Amniotic epithelial cell (primary cell): ENCODE results near the gene MCU.
"Not testable (repeated sequence)": the region's sequence is repeated elsewhere in the genome, so short reads cannot be mapped to it uniquely, and the experiment has no call there.

ENCODE experiments used
- DNase-seq: peaks from one replicate; pipeline ENCODE4 v3.0.0-alpha.2; 2010; ENCODE audit warnings: low read depth

The MCU gene, protein sequence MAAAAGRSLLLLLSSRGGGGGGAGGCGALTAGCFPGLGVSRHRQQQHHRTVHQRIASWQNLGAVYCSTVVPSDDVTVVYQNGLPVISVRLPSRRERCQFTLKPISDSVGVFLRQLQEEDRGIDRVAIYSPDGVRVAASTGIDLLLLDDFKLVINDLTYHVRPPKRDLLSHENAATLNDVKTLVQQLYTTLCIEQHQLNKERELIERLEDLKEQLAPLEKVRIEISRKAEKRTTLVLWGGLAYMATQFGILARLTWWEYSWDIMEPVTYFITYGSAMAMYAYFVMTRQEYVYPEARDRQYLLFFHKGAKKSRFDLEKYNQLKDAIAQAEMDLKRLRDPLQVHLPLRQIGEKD

DNA sequence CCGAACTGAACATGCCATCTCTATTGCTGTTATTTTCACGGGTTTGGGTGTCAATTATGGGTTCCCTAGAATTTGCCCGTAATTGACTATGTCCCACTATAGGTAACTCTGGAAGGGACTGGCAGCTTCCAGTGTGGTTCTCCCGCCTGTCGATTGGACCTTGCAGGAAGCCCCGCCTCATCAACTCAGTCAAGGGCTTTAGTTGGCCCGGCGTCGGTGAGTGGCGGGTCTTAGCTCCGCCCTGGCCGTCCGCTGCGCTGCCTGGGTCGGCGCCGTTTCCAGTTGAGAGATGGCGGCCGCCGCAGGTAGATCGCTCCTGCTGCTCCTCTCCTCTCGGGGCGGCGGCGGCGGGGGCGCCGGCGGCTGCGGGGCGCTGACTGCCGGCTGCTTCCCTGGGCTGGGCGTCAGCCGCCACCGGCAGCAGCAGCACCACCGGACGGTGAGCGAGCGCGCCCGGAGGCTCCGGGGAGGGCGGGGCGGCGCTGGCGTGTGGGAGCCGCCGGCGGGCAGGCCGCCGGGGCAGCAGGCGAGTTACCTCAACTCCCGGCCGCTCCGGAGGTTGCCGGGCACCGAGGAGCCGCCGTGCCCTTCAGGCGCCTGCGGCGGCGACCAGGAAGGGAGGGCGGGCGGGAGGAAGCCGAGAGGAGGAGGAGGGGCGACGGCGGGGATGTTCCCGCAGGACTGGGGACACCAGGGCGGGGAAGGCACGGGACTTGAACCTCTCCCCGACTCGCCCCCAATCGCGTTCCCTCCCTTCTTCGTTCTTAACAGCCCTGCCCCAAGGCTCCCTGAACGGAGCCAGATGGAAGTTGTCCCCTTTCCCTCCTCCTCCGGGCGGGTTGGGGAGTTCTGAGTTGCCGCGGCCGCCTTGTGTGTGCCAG lies at the start of gene MCU:
TSS of gene MCU (plus strand) at position 281 of the 881 bp plus-strand sequence. CDS start at position 290, 9 bp downstream.
- peak; percentile 89 for DNase-seq

DNA sequence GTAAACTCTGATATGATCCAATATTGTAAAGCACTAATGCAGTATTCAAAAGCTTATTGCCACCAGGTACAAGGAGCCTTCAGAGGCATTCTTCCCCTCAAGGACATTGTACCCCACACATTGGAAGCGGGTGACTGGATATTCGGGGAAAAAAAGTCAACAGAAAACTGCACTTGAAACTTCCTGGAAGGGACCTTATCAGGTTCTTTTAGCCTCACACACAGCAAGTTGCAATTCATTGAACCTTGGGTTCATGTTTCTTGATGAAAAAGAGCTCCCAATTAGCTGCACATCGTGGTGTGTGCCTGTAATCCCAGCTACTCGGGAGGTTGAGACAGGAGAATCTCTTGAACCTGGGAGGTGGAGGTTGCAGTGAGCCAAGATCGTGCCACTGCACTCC lies 49.6 kb upstream of the MCU start:
- DNase-seq: no peak

DNA sequence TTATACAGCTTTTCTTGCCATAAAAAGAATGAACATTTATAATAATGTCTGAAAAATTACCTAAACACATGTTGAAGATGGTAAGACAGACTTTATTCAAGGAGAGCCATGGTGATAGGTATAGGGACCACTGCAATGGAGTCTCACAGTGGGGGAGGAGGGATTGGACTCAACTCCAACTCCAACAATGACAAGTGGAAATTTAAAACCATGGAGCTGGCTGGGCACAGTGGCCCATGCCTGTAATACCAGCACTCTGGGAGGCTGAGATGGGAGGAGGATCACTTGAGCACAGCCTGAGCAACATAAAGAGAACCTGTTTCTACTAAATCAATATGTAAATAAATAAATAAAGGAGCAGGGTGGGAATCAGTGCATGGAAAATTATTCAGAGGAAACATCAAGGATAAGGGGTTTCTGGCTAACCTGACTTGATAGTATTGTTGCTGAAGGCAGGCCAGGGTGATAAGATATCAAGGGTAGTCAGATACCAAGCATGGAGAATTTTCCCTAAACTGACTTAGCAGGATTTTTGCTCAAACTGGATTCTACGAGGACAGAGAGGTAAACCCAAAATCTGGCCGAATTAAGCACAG lies 46.6 kb upstream of the MCU start:
- no peak for DNase-seq

DNA sequence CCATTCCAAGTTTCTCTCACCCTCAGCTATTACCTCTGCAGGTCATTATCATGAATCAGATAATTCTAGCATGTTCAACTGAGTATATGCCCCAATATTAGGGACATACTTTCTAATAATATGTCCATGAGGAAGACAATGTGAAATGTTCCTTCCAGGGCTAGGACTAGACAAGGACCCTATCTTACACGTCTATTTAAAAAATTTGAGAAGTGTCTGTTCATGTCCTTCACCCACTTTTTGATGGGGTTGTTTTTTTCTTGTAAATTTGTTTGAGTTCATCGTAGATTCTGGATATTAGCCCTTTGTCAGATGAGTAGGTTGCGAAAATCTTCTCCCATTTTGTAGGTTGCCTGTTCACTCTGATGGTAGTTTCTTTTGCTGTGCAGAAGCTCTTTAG lies 45.0 kb upstream of the MCU start:
- not testable (repeated sequence) for DNase-seq

DNA sequence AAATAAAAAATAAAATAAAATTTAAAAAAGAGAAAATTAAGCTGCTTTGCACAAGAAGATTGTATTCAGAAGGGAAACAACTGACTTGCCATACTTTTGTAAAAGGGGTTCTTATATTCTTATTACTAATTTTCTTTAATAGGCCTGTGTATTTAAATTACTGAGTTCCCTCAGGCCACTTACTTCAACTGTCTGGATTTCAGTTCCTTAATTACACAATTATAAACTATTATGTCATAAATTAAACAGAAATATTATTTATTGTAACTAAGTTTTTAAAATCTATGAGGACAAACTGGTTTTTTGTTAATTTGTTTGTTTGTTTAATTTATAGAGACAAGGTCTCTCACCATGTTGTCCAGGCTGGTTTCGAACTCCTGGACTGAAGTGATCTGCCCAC lies 43.6 kb upstream of the MCU start:
- no peak for DNase-seq

DNA sequence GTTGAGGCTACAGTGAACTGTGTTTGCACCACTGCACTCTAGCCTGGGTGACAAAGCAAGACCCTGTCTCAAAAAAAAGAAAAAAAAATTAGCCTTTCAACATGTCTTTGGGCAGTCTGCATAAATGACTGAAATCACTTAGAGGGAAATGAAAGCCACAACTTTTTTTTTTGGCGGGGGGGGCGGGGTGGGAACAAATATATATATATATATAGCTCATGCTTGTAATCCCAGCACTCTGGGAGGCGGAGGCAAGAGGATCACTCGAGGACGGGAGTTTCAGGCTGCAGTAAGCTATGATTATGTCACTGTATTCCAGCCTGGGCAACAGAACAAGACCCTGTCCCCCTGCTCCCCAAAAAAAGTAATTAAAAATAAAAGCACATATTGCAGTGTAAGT lies 42.7 kb upstream of the MCU start:
- DNase-seq: no peak

DNA sequence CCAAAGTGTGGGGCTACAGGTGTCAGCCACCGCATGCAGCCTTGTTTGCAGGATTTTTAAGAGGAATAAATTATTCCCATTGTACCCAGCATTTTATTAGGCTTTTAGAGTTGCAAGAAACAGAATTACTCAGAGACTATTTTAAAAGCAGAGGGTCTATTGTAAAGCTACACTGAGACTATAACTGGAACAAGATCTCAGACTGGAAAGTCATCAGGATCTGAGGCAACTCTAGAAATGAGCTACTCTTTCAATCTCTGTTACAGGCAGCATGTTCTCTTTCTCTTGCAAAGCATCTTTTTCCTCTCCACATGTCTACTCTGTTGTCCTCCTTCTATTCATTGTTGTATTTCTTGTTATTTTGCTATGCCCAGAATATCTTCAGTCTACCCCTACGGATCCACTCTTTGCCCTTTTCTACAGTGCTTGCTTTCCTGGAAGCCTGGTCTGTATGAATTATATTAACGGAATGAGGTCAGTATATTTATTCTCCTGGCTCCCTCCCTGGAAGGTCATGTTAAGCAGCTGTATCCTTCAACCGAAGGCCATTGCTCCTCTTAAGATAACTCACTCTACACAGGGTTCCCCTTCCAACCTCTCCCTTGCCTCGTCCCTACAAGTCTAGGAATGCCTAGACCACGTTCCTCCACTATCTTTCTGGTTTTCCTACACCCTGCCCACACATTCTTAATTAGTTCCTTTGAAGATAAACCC lies 38.4 kb upstream of the MCU start:
- DNase-seq: peak; percentile 25

DNA sequence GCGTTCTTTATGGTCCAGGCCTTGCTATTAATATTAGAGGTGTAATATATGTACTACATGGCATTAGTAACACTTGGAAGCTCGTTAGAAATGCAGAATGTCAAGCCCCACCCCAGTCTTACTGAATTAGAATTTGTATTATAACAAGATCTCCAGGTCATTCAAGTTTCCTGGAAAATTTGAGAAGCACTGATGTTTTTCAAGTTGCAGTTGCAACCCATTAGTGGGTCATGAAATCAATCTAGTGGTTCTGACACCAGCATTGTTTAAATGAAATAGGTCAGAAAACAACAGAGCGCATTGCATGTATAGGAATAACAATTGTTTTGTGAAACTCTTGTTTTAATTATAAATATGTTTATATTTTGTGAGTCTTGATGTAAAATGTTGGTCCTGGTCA lies 37.2 kb upstream of the MCU start:
- DNase-seq: no peak

DNA sequence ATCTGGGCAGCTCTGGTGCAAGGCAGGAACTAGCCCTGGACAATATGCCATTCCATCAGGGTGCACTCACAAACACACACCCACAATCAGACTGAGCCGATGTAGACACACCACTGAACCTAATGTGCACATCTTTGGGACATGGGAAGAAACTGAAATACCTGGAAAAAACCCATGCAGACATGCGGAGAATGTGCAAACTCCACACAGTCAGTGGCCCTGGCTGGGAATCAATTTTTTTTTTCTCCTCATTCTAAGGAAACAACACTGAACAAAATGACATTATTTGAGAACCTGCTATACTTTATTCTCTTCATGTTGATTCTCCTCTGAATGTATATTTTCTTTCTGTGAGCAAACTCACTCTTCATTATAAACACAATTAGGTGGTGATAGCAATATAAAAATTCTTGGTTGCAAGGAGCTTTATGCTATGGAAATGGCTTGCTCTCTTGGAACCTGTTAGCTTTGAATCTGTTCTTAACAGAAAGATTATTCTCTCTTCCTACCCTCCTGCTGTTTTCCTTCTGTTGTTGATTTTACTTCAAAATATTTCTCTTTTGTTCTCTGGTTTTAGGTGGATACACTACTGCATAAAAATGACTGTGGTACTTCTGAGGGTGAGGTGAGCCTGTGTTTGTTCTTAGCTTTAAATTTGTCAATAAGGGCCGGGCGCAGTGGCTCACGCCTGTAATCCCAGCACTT lies 33.1 kb upstream of the MCU start:
- no peak for DNase-seq

DNA sequence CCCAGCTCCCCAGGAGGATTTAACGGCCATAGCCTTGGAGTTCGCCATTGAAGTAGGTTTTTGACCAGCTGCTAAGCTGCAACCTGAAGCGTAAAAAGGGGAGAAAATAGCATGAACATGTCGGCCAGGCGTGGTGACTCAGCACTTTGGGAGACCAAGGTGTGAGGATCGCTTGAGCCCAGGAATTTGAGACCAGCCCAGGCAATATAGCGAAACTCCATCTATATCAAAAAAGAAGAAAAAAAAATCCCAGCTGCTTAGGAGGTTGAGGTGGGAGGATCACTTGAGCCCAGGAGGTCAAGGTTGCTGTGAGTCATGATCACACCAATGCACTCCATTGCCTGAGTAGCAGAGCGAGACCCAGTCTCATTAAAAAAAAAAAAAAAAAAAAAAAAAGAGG lies 32.2 kb upstream of the MCU start:
- DNase-seq: peak; percentile 32

DNA sequence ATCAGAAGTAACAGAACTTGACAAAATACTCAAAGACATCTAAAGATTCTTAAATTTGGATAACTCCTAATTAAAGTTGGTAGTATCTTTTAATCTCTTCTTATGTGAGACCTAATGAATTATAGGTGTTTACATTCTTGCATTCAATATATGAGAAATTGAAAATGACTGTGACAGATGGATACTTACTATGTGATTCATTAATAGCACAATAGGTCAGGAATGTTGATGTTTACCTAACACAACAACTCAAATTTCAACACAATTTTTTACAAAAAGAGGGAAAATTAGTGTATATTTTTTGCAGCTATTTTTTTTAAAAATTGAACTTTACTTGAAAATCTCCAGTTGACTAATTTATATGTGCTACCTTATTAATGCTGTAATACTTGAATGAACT lies 31.7 kb upstream of the MCU start:
- no peak for DNase-seq

DNA sequence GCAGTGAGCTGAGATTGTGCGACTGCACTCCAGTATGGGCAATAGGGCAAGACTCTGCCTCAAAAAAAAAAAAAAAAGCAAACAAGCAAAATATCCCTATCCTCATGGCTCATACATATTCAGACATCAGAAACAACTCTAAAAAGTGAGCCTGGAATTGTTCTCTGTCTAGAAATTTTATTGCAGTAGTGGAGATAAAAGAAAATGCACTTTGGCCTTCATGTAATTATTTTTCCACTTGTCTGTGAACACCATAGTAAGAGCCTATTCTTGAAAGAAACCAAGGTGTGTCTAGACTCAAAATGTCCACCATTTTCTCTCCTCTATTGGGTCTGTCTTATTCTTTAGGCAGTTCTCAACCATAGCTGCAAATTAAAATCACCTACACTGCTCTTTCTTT lies 30.5 kb upstream of the MCU start:
- DNase-seq: no peak

DNA sequence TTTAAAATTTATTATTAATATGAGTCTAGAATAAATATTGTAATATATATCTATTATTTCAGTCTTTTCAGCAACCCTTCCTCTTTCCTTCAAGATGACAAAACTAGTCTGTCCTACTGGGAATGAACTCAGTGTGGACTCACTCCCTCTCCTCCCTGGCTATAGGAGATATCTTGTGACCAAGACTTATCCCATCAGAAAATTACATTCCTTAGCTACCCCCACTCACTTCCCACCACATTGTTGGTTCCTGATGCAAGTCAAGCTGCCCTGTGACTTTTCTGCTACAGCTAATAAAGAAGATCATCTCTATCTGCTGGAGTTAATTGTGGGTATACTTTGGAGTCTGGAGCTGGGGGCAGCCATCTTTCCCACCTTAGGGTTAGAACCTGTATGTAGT lies 28.0 kb upstream of the MCU start:
- peak; percentile 54 for DNase-seq

DNA sequence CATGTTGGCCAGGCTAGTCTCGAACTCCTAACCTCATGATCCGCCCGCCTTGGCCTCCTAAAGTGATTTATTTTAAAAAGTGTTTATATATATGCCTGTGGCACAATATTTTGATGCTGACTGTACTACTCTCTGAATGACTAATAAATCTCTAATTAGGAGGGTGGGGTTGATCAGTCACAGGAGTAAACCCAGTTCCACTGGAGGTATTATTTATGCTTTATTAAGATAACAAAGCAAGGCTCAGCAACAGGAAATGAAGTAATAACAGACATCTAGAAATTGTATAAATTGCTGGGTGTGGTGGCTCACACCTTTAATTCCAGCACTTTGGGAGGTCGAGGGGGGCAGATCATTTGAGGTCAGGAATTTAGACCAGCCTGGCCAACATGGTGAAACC lies 26.0 kb upstream of the MCU start:
- peak; percentile 61 for DNase-seq

DNA sequence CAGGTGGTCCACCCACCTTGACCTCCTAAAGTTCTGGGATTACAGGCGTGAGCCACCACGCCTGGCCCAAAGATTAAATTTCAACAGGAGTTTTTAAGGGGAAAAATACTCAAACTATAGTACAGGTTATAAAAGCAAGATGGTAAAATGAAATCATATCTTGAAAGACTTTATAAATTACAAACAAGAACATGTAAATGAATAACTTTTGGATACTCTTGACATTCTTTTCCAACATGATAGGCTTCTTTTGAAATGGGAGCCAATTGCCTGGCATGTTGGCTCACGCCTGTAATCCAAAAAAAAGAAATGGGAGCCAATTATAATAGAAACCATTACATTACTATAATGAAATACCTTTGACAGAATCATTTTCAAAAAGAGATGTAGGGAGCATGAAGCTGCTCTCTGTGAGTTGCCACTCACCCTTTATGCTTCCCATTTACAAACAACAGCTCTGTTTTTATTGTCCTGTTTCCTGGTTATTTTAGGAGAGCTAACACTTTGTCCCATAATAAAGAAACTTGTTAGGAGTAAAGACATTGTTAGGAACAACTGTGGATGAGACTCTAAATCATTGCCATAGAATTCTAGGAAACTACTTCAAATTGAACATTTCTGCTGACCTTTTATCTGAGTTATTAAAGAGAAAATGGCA lies 24.6 kb upstream of the MCU start:
- no peak for DNase-seq

DNA sequence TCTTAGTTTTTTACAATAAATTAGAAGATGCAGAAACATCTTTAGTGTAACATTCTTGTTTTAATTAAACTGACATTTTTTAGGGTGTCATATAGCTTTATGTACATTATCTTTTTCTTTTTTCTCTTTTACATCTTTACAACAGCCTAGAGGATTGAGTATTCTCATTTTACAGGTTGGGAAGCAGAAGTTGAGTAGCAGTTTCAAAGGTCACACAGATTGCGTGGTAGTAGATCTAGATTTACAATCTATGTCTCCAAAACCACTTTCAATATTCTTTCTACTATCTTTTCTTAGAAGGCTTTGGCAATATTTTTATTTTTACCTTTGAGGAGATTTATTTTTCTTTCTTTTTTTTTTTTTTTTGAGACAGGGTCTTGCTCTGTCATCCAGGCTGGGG lies 18.7 kb upstream of the MCU start:
- DNase-seq: no peak

DNA sequence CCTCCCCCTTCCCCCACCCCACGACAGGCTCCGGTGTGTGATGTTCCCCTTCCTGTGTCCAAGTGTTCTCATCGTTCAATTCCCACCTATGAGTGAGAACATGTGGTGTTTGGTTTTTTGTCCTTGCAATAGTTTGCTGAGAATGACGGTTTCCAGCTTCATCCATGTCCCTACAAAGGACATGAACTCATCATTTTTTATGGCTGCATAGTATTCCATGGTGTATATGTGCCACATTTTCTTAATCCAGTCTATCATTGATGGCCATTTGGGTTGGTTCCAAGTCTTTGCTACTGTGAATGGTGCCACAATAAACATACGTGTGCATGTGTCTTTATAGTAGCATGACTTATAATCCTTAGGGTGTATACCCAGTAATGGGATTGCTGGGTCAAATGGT lies 17.8 kb upstream of the MCU start:
- not testable (repeated sequence) for DNase-seq

DNA sequence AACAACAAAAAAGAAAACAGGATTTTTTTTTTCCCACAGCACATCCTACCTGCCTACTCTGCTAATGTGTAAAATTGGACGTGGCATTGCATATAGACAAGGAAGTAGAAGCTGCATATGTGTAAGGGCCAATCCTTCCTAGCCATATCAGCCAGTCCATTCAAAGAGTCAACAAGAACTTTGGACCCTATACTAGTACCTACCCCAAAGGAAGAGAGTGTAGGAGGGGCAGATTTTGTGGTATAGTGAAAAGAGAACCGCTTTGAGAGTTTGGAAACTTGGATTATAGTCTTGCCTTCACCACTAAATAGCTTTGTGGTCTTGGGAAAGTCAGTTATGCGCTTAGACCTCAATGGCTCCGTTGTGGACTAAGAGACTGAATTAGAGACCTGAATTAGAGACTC lies 12.1 kb upstream of the MCU start:
- no peak for DNase-seq

DNA sequence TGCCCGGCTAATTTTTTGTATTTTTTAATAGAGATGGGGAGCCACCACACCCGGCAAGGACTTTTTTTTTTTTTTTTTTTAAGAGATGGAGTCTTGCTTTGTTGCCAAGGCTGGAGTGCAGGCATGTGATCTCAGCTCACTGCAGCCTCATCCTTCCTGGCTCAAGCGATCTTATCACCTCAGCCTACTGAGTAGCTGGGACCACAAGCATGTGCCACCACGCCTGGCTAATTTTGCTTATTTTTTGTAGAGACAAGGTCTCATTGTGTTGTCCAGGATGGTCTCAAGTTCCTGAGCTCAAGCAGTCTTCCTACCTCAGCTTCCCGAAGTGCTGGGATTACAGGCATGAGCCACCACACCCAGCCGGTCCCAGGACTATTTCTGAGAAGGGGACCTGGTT lies 9.3 kb upstream of the MCU start:
- DNase-seq: no peak

DNA sequence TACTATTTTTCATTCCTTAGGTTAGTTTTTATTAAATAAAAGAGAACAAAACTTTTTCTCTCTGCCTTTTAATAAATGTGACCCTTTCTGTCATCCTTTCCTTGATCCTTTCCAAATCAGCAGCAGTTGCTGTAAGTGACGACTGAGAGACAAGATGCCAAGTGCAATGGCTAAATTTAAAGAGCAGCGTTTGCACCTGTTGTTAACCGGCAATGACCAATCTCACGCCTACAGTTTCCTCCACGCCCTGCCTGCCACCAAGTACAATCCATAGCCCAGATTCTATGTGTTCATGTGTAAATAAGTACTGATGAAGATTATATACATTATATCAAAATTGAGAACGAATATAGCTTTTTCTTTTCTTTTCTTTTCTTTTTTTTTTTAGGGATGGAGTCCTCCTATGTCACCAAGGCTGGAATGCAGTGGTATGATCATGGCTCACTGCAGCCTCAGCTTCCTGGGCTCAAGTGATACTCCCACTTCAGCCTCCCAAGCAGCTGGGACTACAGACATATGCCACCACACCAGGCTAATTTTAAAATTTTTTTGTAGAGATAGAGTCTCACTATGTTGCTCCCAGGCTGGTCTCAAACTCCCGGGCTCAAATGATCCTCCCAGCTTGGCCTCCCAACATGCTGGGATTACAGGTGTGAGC lies 6.5 kb upstream of the MCU start:
- no peak for DNase-seq

DNA sequence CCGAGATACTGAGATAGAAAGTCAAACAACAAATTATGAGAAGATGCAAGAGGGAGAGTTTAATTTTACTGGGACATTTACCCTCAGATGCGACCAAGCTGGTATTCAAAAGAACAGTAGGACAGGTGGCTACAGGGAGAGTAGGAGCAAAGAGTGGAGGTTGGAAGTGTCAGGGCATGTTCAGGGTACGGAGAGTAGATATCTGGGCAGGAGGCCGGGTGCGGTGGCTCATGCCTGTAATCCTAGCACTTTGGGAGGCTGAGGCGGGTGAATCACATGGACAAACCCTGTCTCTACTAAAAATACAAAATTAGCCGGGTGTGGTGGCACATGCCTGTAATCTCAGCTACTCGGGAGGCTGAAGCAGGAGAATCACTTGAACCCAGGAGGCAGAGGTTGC lies 5.5 kb upstream of the MCU start:
- DNase-seq: not testable (repeated sequence)
